Tibial nerve (tissue), 4 donors: ENCODE results near the gene MRPL50.

ENCODE experiments used
- CTCF ChIP-seq, 5 experiments: fragments of 200-600 bp in 3 of 5; fragments of 450-650 bp in 2 of 5; sonication (generic) in 3 of 5; IDR thresholded peaks; one replicate each; pipeline ENCODE4 v1.5.1; 2016 to 2019; ENCODE audit warnings: antibody characterized with exemption in 5 of 5, mild to moderate bottlenecking in 3 of 5, moderate library complexity in 2 of 5
- EP300 ChIP-seq, 2 donors: sonication (generic); formaldehyde crosslinking; IDR thresholded peaks; one replicate each; pipeline ENCODE4 v1.6.1; 2017; ENCODE audit warnings: antibody characterized with exemption in 2 of 2, mild to moderate bottlenecking in 1 of 2

DNA sequence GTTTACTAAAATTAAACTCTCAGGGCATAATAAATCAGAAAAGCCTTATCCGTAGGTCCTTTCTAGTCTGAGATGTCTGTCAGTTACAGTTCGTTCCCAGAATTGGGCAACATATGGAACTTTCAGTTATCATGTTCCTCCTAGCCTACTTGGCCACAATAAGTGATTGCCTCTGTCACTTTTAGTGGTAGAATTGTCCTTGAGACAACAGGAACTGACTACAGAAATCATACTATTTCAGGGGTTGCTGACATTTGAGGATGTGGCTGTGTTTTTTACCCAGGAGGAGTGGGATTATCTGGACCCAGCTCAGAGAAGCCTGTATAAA is 1.2 kb upstream of the MRPL50 start:
- no peak for TF ChIP-seq CTCF (IDR thresholded peaks at IDR 0.05)
- TF ChIP-seq EP300 (IDR thresholded peaks at IDR 0.05): no peak
